ENCODE data around the gene DCDC2. TPM values are rescaled to one million over a fixed set of nuclear protein-coding genes. Genes with fewer than 3 reads are reported as not detected.

Gene DCDC2
- total and polyA plus RNA-seq, 4 experiments from 2014 or later = 0.44 to 0.47 TPM; not detected in 2

GRCh38 chr6:24228123-24228522 lies 129.7 kb downstream of the DCDC2 start:
- Mint-ChIP-seq H3K4me1 (no peaks in the 10 kb centered on the region), H3K27ac (no peak overlapping the region), H3K4me3 (no peak overlapping the region), H3K9me3 (no peaks in the 10 kb centered on the region), H3K27me3 (peaks cover 7 to 15% of the 10 kb centered on the region in 2 donors), H3K36me3 (no peaks in the 10 kb centered on the region)
- Histone ChIP-seq H3K27me3 (ENCODE audit: insufficient read depth, low read length) (no peaks in the 10 kb centered on the region), H3K9me3 (ENCODE audit: control insufficient read depth in 1 of 2, low read length in 2 of 2) (no peaks in the 10 kb centered on the region), H3K27ac (ENCODE audit: low read depth, low read length) (no peak overlapping the region), H3K36me3 (ENCODE audit: insufficient read depth, low read length) (no peaks in the 10 kb centered on the region), H3K4me1 (ENCODE audit: insufficient read depth, low read length) (no peaks in the 10 kb centered on the region), H3K4me3 (ENCODE audit: low read length in 2 of 2) (no peak overlapping the region)
- intact Hi-C loops (cut with micrococcal nuclease) = no loop called here
- POLR2A ChIA-PET (ENCODE audit: partially characterized antibody) = no interaction called here
- CTCF ChIA-PET (ENCODE audit: partially characterized antibody) = no interaction called here
- no peak for DNase-seq

GRCh38 chr6:24227556-24227955 lies 130.3 kb downstream of the DCDC2 start:
- ChIA-PET POLR2A (ENCODE audit: partially characterized antibody) (no interaction called here), CTCF (ENCODE audit: partially characterized antibody) (no interaction called here)
- DNase-seq = no peak
- Mint-ChIP-seq H3K9me3 (no peaks in the 10 kb centered on the region), H3K4me1 (no peaks in the 10 kb centered on the region), H3K27ac (no peak overlapping the region), H3K36me3 (no peaks in the 10 kb centered on the region), H3K27me3 (peaks cover 7 to 14% of the 10 kb centered on the region in 2 donors), H3K4me3 (no peak overlapping the region)
- no peak overlapping the region for H3K4me3 ChIP-seq (ENCODE audit: low read length in 2 of 2)
- H3K9me3 ChIP-seq (ENCODE audit: control insufficient read depth in 1 of 2, low read length in 2 of 2) = no peaks in the 10 kb centered on the region
- H3K4me1 ChIP-seq (ENCODE audit: insufficient read depth, low read length) = no peaks in the 10 kb centered on the region
- intact Hi-C loops (cut with micrococcal nuclease) = no loop called here
- no peaks in the 10 kb centered on the region for H3K27me3 ChIP-seq (ENCODE audit: insufficient read depth, low read length)
- no peak overlapping the region for H3K27ac ChIP-seq (ENCODE audit: low read depth, low read length)
- no peaks in the 10 kb centered on the region for H3K36me3 ChIP-seq (ENCODE audit: insufficient read depth, low read length)

- peaks cover 7 to 13% of the 10 kb centered on the region in 2 donors for H3K27me3 Mint-ChIP-seq
- no peak for DNase-seq
- no peaks in the 10 kb centered on the region for H3K4me1 ChIP-seq (ENCODE audit: insufficient read depth, low read length)
- no peak overlapping the region for H3K27ac Mint-ChIP-seq
- H3K36me3 ChIP-seq (ENCODE audit: insufficient read depth, low read length) = no peaks in the 10 kb centered on the region
- no peaks in the 10 kb centered on the region for H3K36me3 Mint-ChIP-seq
- intact Hi-C loops (cut with micrococcal nuclease) = no loop called here
- H3K9me3 Mint-ChIP-seq = no peaks in the 10 kb centered on the region
- ChIA-PET POLR2A (ENCODE audit: partially characterized antibody) (no interaction called here), CTCF (ENCODE audit: partially characterized antibody) (no interaction called here)
- no peak overlapping the region for H3K4me3 Mint-ChIP-seq
- no peaks in the 10 kb centered on the region for H3K4me1 Mint-ChIP-seq
- no peak overlapping the region for H3K4me3 ChIP-seq (ENCODE audit: low read length in 2 of 2)
- H3K9me3 ChIP-seq (ENCODE audit: control insufficient read depth in 1 of 2, low read length in 2 of 2) = no peaks in the 10 kb centered on the region
- H3K27me3 ChIP-seq (ENCODE audit: insufficient read depth, low read length) = no peaks in the 10 kb centered on the region
- no peak overlapping the region for H3K27ac ChIP-seq (ENCODE audit: low read depth, low read length)
Measured at GRCh38 chr6:24226541-24226940, 131.3 kb downstream of the DCDC2 start.

- ChIA-PET CTCF (ENCODE audit: partially characterized antibody) (no interaction called here), POLR2A (ENCODE audit: partially characterized antibody) (no interaction called here)
- DNase-seq = no peak
- H3K4me3 ChIP-seq (ENCODE audit: low read length in 2 of 2) = no peak overlapping the region
- Mint-ChIP-seq H3K4me1 (no peaks in the 10 kb centered on the region), H3K36me3 (no peaks in the 10 kb centered on the region), H3K27me3 (peaks cover 9 to 13% of the 10 kb centered on the region in 2 donors), H3K27ac (no peak overlapping the region), H3K9me3 (no peaks in the 10 kb centered on the region), H3K4me3 (no peak overlapping the region)
- H3K4me1 ChIP-seq (ENCODE audit: insufficient read depth, low read length) = no peaks in the 10 kb centered on the region
- no peaks in the 10 kb centered on the region for H3K9me3 ChIP-seq (ENCODE audit: control insufficient read depth in 1 of 2, low read length in 2 of 2)
- H3K36me3 ChIP-seq (ENCODE audit: insufficient read depth, low read length) = no peaks in the 10 kb centered on the region
- intact Hi-C loops (cut with micrococcal nuclease) = no loop called here
- no peaks in the 10 kb centered on the region for H3K27me3 ChIP-seq (ENCODE audit: insufficient read depth, low read length)
- no peak overlapping the region for H3K27ac ChIP-seq (ENCODE audit: low read depth, low read length)
Measured at GRCh38 chr6:24225838-24226237, 132.0 kb downstream of the DCDC2 start.

- Mint-ChIP-seq H3K4me3 (no peak overlapping the region), H3K4me1 (no peaks in the 10 kb centered on the region), H3K27me3 (peaks cover 5 to 10% of the 10 kb centered on the region in 2 donors), H3K9me3 (no peaks in the 10 kb centered on the region), H3K36me3 (no peaks in the 10 kb centered on the region), H3K27ac (no peak overlapping the region)
- intact Hi-C loops (cut with micrococcal nuclease) = no loop called here
- no peak for DNase-seq
- H3K4me3 ChIP-seq (ENCODE audit: low read length in 2 of 2) = no peak overlapping the region
- H3K27me3 ChIP-seq (ENCODE audit: insufficient read depth, low read length) = no peaks in the 10 kb centered on the region
- ChIA-PET CTCF (ENCODE audit: partially characterized antibody) (no interaction called here), POLR2A (ENCODE audit: partially characterized antibody) (no interaction called here)
- H3K4me1 ChIP-seq (ENCODE audit: insufficient read depth, low read length) = no peaks in the 10 kb centered on the region
- no peaks in the 10 kb centered on the region for H3K36me3 ChIP-seq (ENCODE audit: insufficient read depth, low read length)
- no peaks in the 10 kb centered on the region for H3K9me3 ChIP-seq (ENCODE audit: control insufficient read depth in 1 of 2, low read length in 2 of 2)
- H3K27ac ChIP-seq (ENCODE audit: low read depth, low read length) = no peak overlapping the region
Measured at GRCh38 chr6:24223115-24223919, 134.5 kb downstream of the DCDC2 start.

- no peak overlapping the region for H3K4me3 Mint-ChIP-seq
- no peaks in the 10 kb centered on the region for H3K36me3 ChIP-seq (ENCODE audit: insufficient read depth, low read length)
- CTCF ChIA-PET (ENCODE audit: partially characterized antibody) = no interaction called here
- POLR2A ChIA-PET (ENCODE audit: partially characterized antibody) = no interaction called here
- H3K9me3 ChIP-seq (ENCODE audit: control insufficient read depth in 1 of 2, low read length in 2 of 2) = no peaks in the 10 kb centered on the region
- DNase-seq = no peak
- H3K27ac Mint-ChIP-seq = no peak overlapping the region
- intact Hi-C loops (cut with micrococcal nuclease) = no loop called here
- no peaks in the 10 kb centered on the region for H3K36me3 Mint-ChIP-seq
- H3K27me3 Mint-ChIP-seq = peaks cover 4 to 6% of the 10 kb centered on the region in 2 donors
- H3K27me3 ChIP-seq (ENCODE audit: insufficient read depth, low read length) = no peaks in the 10 kb centered on the region
- H3K4me1 ChIP-seq (ENCODE audit: insufficient read depth, low read length) = no peaks in the 10 kb centered on the region
- H3K4me1 Mint-ChIP-seq = no peaks in the 10 kb centered on the region
- H3K4me3 ChIP-seq (ENCODE audit: low read length in 2 of 2) = no peak overlapping the region
- no peak overlapping the region for H3K27ac ChIP-seq (ENCODE audit: low read depth, low read length)
- no peaks in the 10 kb centered on the region for H3K9me3 Mint-ChIP-seq
Measured at GRCh38 chr6:24219670-24220069, 138.2 kb downstream of the DCDC2 start.

GRCh38 chr6:24214984-24215383 lies 142.9 kb downstream of the DCDC2 start:
- Histone ChIP-seq H3K9me3 (ENCODE audit: control insufficient read depth in 1 of 2, low read length in 2 of 2) (no peaks in the 10 kb centered on the region), H3K4me3 (ENCODE audit: low read length in 2 of 2) (no peak overlapping the region), H3K27me3 (ENCODE audit: insufficient read depth, low read length) (no peaks in the 10 kb centered on the region), H3K36me3 (ENCODE audit: insufficient read depth, low read length) (no peaks in the 10 kb centered on the region), H3K4me1 (ENCODE audit: insufficient read depth, low read length) (no peaks in the 10 kb centered on the region), H3K27ac (ENCODE audit: low read depth, low read length) (no peak overlapping the region)
- no peak overlapping the region for H3K27ac Mint-ChIP-seq
- DNase-seq = no peak
- CTCF ChIA-PET (ENCODE audit: partially characterized antibody) = no interaction called here
- H3K27me3 Mint-ChIP-seq = no peaks in the 10 kb centered on the region
- H3K36me3 Mint-ChIP-seq = no peaks in the 10 kb centered on the region
- H3K4me3 Mint-ChIP-seq = no peak overlapping the region
- intact Hi-C loops (cut with micrococcal nuclease) = no loop called here
- POLR2A ChIA-PET (ENCODE audit: partially characterized antibody) = no interaction called here
- H3K4me1 Mint-ChIP-seq = no peaks in the 10 kb centered on the region
- H3K9me3 Mint-ChIP-seq = no peaks in the 10 kb centered on the region

- Mint-ChIP-seq H3K9me3 (peaks cover 0 to 2% (median 0%) of the 10 kb centered on the region in 8 donors), H3K27me3 (no peaks in the 10 kb centered on the region), H3K36me3 (no peaks in the 10 kb centered on the region), H3K4me3 (no peak overlapping the region), H3K4me1 (no peaks in the 10 kb centered on the region), H3K27ac (no peak overlapping the region)
- DNase-seq = no peak
- no peaks in the 10 kb centered on the region for H3K27me3 ChIP-seq (ENCODE audit: insufficient read depth, low read length)
- no peaks in the 10 kb centered on the region for H3K4me1 ChIP-seq (ENCODE audit: insufficient read depth, low read length)
- no peak overlapping the region for H3K27ac ChIP-seq (ENCODE audit: low read depth, low read length)
- ChIA-PET CTCF (ENCODE audit: partially characterized antibody) (no interaction called here), POLR2A (ENCODE audit: partially characterized antibody) (no interaction called here)
- H3K9me3 ChIP-seq (ENCODE audit: control insufficient read depth in 1 of 2, low read length in 2 of 2) = no peaks in the 10 kb centered on the region
- intact Hi-C loops (cut with micrococcal nuclease) = no loop called here
- no peak overlapping the region for H3K4me3 ChIP-seq (ENCODE audit: low read length in 2 of 2)
- no peaks in the 10 kb centered on the region for H3K36me3 ChIP-seq (ENCODE audit: insufficient read depth, low read length)
Measured at GRCh38 chr6:24207413-24207812, 150.4 kb downstream of the DCDC2 start.
